ENCODE results near the gene G2E3.

Gene G2E3

DNA sequence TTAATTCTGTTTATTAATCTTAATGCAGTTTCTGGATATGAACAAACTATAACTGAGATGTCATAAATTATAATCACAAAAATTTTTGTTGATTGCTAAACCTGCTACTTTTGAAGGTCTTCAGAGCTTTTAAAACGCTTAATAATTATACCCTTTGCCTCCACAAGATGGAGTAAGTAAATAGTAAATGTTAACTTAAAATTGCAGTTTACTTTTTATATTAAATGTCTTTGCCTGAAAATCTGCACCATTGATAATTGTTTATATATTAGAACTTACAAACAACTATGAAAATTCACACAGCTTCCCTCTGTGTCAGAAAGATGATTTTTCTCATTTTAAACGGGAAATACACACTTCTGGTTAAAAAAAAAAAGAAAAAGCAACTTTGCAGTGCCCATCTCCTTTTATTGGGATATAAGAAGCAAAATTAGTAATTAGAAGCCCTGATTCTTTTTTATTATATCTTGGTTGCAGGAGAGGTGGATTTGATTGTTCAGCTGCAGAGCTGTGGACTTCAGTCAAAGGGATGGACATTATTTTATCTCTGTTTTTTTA lies 98.7 kb downstream of the G2E3 start:
- no peak for DNase-seq

DNA sequence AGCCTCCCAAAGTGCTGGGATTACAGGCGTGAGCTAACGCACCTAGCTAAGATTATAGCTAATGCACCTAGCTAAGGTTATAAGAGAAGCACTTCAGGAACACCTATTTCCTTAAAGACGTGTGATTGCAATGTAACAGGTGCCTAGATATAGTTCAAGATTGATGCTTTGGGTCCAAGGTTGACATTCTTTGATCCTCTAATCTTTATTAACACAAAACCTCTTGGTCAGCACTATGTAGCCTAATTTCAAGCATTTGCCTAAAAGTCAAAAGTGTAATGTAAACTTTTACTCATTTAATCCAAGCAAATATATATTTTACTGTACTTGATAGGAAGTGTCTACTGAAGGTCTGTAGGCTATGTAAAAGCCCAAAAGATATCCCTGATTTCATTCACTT lies 99.7 kb downstream of the G2E3 start:
- no peak for DNase-seq

DNA sequence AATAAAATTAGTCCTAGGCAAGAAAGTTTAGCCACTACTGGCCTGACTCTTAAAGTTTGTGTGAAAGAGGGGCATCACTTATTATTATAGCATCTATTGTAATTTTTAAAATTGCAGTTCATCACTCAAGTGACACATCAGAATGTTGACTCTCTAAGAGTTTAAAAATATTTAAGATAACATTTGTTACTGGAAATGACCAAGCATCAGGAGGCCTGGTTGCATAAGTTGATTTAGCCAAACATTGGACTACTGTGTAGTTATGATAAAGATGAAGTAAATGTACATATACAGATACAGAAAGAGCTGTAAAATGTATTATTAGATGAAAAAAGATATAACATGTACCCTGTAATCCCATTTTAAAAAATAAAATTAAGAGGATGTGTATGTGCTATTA lies 110.6 kb downstream of the G2E3 start:
- no peak for DNase-seq

All from left hindlimb (tissue), 1 donor.